HCT116 (cell line): ENCODE measurements around the gene TBX4. TPM values are rescaled to one million over a fixed set of nuclear protein-coding genes. Genes with fewer than 3 reads are reported as not detected.

Experiments used
- ATAC-seq: fragments of 200-7000 bp; cut with Tn5 transposase; 2 replicates; pipeline ENCODE4 v1.9.1; 2020; ENCODE audit warnings: mild to moderate bottlenecking, moderate library complexity
- BruUV-seq: library from RNA; stranded (reverse); fragments of 400-500 nt; replicated peaks from 2 replicates; lab custom pipeline; 2021; lab: Mats Ljungman, UMichigan
- CTCF ChIA-PET: fragments of 300-600 bp; sonication (Branson Sonifier 250); formaldehyde crosslinking; loops from one replicate; lab custom pipeline; 2021; ENCODE audit warnings: antibody characterized with exemption; lab: Charles Lee
- POLR2A ChIA-PET: fragments of 300-600, 350-600 bp; sonication (Branson Sonifier 250); formaldehyde crosslinking; loops from one replicate; lab custom pipeline; 2021; ENCODE audit warnings: antibody characterized with exemption; lab: Charles Lee
- RAD21 ChIA-PET, 2 experiments: fragments of 300-600 bp; sonication (Branson Sonifier 250); formaldehyde crosslinking; loops; one replicate each; lab custom pipeline; 2023; ENCODE audit warnings: low total read pairs in 2 of 2; ENCODE audit not compliant: uncharacterized antibody in 2 of 2, unreplicated experiment in 2 of 2, low non-redundant PET in 1 of 2; lab: Charles Lee
- DNase-seq: peaks from one replicate; pipeline ENCODE4 v3.0.0-alpha.2; 2010; ENCODE audit warnings: low read depth, low spot score
- H2AFZ ChIP-seq: fragments of 200-600 bp; shearing (Covaris generic), sonication (generic); 2 replicates; pipeline ENCODE4 v1.6.1; 2017; ENCODE audit warnings: low read depth, mixed run types, mixed read lengths, antibody characterized with exemption, low read length; ENCODE audit not compliant: poor library complexity, severe bottlenecking
- H3K27ac ChIP-seq: 2 replicates; pipeline ENCODE4 v1.5.1; 2012; ENCODE audit warnings: low read depth, low read length
- H3K27me3 ChIP-seq: fragments of 200-600 bp; sonication (generic); 2 replicates; pipeline ENCODE4 v1.6.1; 2016; ENCODE audit warnings: mixed run types, low read length, mixed read lengths; ENCODE audit not compliant: insufficient read depth
- H3K36me3 ChIP-seq, 2 experiments: fragments of 200-500 bp in 1 of 2; fragments of 200-600 bp in 1 of 2; sonication (Bioruptor generic) in 1 of 2; sonication (generic) in 1 of 2; 2 replicates each; pipeline versions ENCODE4 v1.5.1 to v1.6.1; 2014 to 2016; ENCODE audit warnings: low read length in 2 of 2, inconsistent platforms in 1 of 2, mixed read lengths in 1 of 2, mixed run types in 1 of 2; ENCODE audit not compliant: insufficient read depth in 2 of 2, control insufficient read depth in 1 of 2
- H3K4me1 ChIP-seq, 2 experiments: fragments of 200-600 bp in 1 of 2; sonication (generic) in 1 of 2; 2 replicates each; pipeline versions ENCODE4 v1.5.1 to v1.6.1; 2012 to 2017; ENCODE audit warnings: low read length in 2 of 2, inconsistent platforms in 1 of 2, mild to moderate bottlenecking in 1 of 2, mixed read lengths in 1 of 2, mixed run types in 1 of 2, moderate library complexity in 1 of 2; ENCODE audit not compliant: insufficient read depth in 2 of 2, control insufficient read depth in 1 of 2
- H3K4me2 ChIP-seq: fragments of 200-600 bp; sonication (generic); 2 replicates; pipeline ENCODE4 v1.6.1; 2017; ENCODE audit warnings: mixed run types, low read length, mixed read lengths
- H3K4me3 ChIP-seq, 2 experiments: fragments of 200-600 bp in 1 of 2; sonication (generic) in 1 of 2; replicated peaks in 1 of 2; 2 replicates each; pipeline ENCODE4 v1.5.1; 2011 to 2016; ENCODE audit warnings: low read length in 2 of 2, control low read depth in 1 of 2, low read depth in 1 of 2, mild to moderate bottlenecking in 1 of 2, mixed read lengths in 1 of 2, mixed run types in 1 of 2
- H3K79me2 ChIP-seq: fragments of 200-600 bp; sonication (generic); 2 replicates; pipeline ENCODE4 v1.6.1; 2017; ENCODE audit warnings: mild to moderate bottlenecking, mixed run types, low read length, moderate library complexity, mixed read lengths; ENCODE audit not compliant: insufficient read depth
- H3K9ac ChIP-seq: fragments of 200-600 bp; sonication (generic); 2 replicates; pipeline ENCODE4 v1.6.1; 2016; ENCODE audit warnings: low read length, mixed read lengths
- H3K9me2 ChIP-seq: fragments of 200-600 bp; sonication (generic), shearing (Covaris generic); 2 replicates; pipeline ENCODE4 v1.6.1; 2017; ENCODE audit warnings: mixed run types, mild to moderate bottlenecking, moderate library complexity; ENCODE audit not compliant: insufficient read depth
- H3K9me3 ChIP-seq, 2 experiments: fragments of 200-500 bp in 1 of 2; fragments of 200-600 bp in 1 of 2; sonication (Bioruptor generic) in 1 of 2; sonication (generic) in 1 of 2; 2 replicates each; pipeline ENCODE4 v1.6.1; 2014 to 2017; ENCODE audit warnings: low read length in 2 of 2, mixed read lengths in 2 of 2, inconsistent platforms in 1 of 2, low read depth in 1 of 2, mild to moderate bottlenecking in 1 of 2, mixed run types in 1 of 2, moderate library complexity in 1 of 2; ENCODE audit not compliant: control insufficient read depth in 1 of 2, insufficient read depth in 1 of 2
- H4K20me1 ChIP-seq: fragments of 200-600 bp; sonication (generic), shearing (Covaris generic); 2 replicates; pipeline ENCODE4 v1.6.1; 2017; ENCODE audit warnings: mixed run types, mild to moderate bottlenecking, moderate library complexity; ENCODE audit not compliant: insufficient read depth
- ATF3 ChIP-seq: IDR thresholded peaks from 2 replicates; pipeline ENCODE4 v1.6.1; 2012
- CBX3 ChIP-seq: IDR thresholded peaks from 2 replicates; pipeline ENCODE4 v1.6.1; 2012; ENCODE audit warnings: low read depth
- MAX ChIP-seq: IDR thresholded peaks from 2 replicates; pipeline ENCODE4 v1.6.1; 2012
- POLR2AphosphoS5 ChIP-seq: IDR thresholded peaks from 2 replicates; pipeline ENCODE4 v1.6.1; 2011; ENCODE audit warnings: mild to moderate bottlenecking, low read depth, low read length, moderate library complexity
- SRF ChIP-seq: IDR thresholded peaks from 2 replicates; pipeline ENCODE4 v1.6.1; 2012; ENCODE audit warnings: low read depth
- TCF7L2 ChIP-seq: IDR thresholded peaks from 2 replicates; pipeline ENCODE4 v1.7.0; 2011; ENCODE audit warnings: borderline replicate concordance, inconsistent platforms; ENCODE audit not compliant: insufficient read depth, insufficient read length; ENCODE audit errors: extremely low read depth
- ZFX ChIP-seq: fragments of 450-650 bp; IDR thresholded peaks from 2 replicates; pipeline ENCODE4 v1.6.1; 2017
- intact Hi-C: fragments of 100-400 bp; cut with micrococcal nuclease; formaldehyde crosslinking; loops from 2 replicates; pipeline ENCODE4 v1.10.0; 2022
- total RNA-seq: library from RNA; stranded (reverse); gene quantifications from one replicate; pipeline ENCODE4 v1.2.1, GENCODE V29; 2021; ENCODE audit not compliant: unreplicated experiment
- TF ChIP-seq, protein P1 (sequence below), 3 experiments: fragments of 200-600 bp in 1 of 3; sonication (generic) in 1 of 3; IDR thresholded peaks in 2 of 3; conservative IDR thresholded peaks in 1 of 3; 2 replicates each; pipeline ENCODE4 v1.5.1; 2012 to 2017; ENCODE audit warnings: low read depth in 2 of 3, low read length in 2 of 3, antibody characterized with exemption in 1 of 3, borderline replicate concordance in 1 of 3, control low read depth in 1 of 3, mild to moderate bottlenecking in 1 of 3, mixed read lengths in 1 of 3, mixed run types in 1 of 3, moderate library complexity in 1 of 3; ENCODE audit not compliant: insufficient read depth in 1 of 3

The TBX4 gene
- total RNA-seq, 1 experiment from 2014 or later = 0.27 TPM

GRCh38 chr17:61458421-61459141 is 6.4 kb downstream of the TBX4 start:
- Histone ChIP-seq H3K36me3 (no peaks in the 10 kb centered on the region), H3K4me3 (no peak overlapping the region), H3K9me3 (no peaks in the 10 kb centered on the region), H3K4me1 (peaks cover 0 to 4% of the 10 kb centered on the region in 2 experiments; a peak in 1 of 4 replicates), H3K27me3 (no peaks in the 10 kb centered on the region), H3K27ac (no peak overlapping the region), H3K4me2 (no peak overlapping the region), H4K20me1 (no peaks in the 10 kb centered on the region), H3K9ac (no peak overlapping the region)
- DNase-seq (no peak), ATAC-seq (no peak)
- intact Hi-C loops = no loop called here
- ChIA-PET CTCF (no interaction called here), RAD21 (no interaction called here), POLR2A (no interaction called here)
- BruUV-seq = no TSS peak
- TF ChIP-seq SRF (no peak), CBX3 (no peak), POLR2AphosphoS5 (no peak), ZFX (no peak), TCF7L2 (no peak), MAX (no peak), ATF3 (no peak)
- TF ChIP-seq, protein P1, sequence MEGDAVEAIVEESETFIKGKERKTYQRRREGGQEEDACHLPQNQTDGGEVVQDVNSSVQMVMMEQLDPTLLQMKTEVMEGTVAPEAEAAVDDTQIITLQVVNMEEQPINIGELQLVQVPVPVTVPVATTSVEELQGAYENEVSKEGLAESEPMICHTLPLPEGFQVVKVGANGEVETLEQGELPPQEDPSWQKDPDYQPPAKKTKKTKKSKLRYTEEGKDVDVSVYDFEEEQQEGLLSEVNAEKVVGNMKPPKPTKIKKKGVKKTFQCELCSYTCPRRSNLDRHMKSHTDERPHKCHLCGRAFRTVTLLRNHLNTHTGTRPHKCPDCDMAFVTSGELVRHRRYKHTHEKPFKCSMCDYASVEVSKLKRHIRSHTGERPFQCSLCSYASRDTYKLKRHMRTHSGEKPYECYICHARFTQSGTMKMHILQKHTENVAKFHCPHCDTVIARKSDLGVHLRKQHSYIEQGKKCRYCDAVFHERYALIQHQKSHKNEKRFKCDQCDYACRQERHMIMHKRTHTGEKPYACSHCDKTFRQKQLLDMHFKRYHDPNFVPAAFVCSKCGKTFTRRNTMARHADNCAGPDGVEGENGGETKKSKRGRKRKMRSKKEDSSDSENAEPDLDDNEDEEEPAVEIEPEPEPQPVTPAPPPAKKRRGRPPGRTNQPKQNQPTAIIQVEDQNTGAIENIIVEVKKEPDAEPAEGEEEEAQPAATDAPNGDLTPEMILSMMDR (IDR thresholded peaks at IDR 0.05 in 2 of 3, conservative IDR thresholded peaks at IDR 0.05 in 1 of 3; ENCODE audit: borderline replicate concordance in 1 of 3, insufficient read depth in 1 of 3, low read depth in 2 of 3, low read length in 2 of 3) = no peak
- TF ChIP-seq, all 23 proteins: peak for 0
- H3K79me2 ChIP-seq = no peaks in the 10 kb centered on the region
- no peak overlapping the region for H2AFZ ChIP-seq
- H3K9me2 ChIP-seq = no peaks in the 10 kb centered on the region
